Measurements from ENCODE around the gene CNTNAP5.

CNTNAP5 gene

DNA sequence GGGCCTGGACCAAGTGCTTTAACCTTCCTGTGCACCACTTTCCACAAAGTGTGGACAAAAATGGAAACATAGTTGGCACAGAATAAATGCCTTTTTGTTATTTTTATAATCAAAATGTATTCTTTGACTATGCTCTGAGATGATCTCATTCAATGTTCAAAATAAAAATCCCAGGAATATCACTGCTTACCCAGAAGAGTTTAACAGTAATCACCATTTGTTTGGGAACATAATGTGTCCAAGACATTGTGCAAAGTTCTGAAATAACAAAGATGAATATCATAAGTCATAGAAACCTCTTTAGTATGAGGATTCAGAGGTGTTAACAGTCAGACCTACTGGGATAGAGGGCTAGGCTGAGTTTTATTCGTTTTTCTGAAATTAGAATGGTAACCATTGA is 668.1 kb downstream of the CNTNAP5 start:
- no peak for ATAC-seq
- no peak for DNase-seq

DNA sequence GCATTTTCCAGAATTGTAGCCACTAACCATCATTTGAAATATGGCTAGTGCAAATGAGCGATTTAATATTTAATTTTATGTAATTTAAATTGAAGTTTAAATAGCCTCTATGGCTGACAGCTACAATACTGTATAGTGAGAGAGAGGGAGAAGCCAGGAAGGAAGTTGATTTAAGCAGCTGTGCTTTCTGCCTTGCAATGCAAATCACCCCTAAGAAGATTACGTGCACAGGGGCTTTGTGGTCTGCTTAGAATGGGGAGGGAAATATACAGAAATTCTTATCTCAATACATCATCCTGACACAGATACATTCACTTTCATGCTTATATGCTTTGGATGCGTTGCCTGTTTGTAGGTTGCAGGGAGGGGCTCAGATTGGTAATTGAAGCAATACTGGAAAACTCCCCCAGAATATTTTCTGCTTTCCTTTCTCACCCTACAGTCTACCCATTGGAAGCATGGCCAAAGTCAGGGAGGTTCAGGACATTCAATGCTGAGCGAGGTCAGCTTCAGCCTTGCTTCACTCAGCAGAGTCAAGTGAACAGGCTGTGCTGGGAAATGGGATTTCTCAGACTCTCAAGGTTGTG is 674.0 kb downstream of the CNTNAP5 start:
- DNase-seq = no peak
- no peak for ATAC-seq

DNA sequence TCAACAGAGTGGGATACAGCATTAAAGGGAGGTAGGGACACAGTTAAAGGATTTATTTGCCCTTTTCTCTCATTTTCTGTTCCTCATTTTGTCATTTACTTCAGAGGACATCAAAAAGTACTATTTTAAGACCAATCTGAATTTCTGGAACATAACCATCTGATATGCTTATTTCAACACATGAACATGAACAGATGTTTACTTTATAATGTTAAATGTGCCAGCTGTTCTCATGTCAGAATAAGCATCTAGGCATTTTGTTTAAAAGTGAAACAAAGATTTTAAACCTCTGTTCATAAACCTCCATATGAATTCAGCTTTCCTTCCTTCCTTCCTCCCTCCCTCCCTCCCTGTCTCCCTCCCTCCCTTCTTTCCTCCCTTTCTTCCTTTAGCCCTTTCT is 677.7 kb downstream of the CNTNAP5 start:
- no peak for DNase-seq

DNA sequence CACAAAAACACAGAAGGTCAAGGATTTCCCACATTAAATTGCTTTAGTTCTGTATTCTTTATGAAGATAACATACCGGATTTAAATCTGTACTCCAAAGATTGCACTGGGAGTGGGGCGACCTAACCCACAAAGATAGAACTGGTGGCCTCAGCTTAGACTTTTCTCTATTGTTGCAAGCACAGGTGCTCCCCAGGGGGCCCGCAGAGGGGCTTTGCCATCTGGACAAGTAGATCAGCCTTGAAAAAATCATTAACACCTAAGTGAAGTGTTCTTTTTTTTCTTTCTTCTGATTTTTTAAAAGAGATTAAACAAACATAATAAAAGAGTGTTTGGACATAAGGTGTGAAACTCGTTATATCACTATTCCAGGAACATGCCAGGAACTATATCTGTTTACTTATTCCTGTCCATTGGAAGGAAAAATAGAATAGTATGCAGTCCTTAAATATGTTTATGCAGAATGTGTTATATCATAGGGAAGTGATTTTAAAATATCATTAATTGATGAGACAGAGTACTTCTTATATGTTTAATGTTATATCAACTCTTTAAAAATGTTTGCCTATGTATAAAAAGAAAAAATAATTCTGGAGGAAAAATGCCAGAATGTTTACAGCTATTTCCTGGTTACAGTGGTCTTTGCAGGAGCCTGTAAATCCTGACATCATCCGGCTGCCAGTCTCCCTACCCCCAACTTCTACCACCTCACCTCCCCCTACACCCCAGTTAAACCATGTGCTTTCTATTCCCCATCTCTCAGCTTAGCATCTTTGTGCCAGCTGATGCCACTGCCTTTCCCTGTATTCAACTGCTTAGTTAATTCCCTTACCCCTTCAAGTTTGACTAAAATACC is 679.2 kb downstream of the CNTNAP5 start:
- DNase-seq = no peak
- ATAC-seq = no peak

More for the DNA sequence above, 677.7 kb downstream of the CNTNAP5 start:
- ATAC-seq = no peak

DNA sequence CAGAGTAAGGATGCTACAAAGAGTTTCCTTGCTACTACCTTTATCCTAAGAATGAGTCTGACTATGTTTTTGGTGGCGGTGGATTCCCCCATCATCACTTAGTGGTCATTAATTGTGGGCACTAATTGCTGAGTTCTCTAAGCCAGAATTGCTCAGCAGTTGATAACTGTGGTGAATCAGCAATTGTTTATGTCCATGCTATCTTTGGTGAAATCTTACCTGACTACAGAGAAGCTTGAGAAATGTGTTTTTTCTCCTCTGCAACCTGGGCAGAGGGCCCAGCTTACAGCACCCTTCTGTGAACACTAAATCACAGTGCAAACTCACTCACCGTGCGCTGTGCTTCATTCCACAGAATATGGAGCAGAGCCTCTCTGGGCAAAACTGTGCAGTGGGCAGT is 683.6 kb downstream of the CNTNAP5 start:
- no peak for ATAC-seq
- no peak for DNase-seq

DNA sequence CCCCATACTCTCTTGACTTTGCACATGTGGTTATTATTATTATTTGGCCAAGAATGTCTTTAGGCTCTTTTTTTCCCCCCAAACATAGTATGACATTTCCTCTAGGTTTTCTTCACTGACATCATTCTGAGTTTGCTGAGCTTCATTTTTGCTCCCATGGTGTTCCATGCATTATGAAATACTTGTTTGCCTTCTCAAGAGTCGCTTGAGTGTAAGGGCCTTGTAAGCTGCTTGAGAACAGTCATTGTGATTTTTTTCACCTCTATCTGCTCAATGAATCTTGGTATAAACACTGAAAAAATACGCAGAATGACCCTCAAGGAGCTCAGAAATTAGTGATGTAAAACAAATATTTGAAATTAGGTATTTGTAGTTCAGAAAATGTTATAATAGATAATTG is 688.9 kb downstream of the CNTNAP5 start:
- ATAC-seq (no peak), DNase-seq (no peak)

DNA sequence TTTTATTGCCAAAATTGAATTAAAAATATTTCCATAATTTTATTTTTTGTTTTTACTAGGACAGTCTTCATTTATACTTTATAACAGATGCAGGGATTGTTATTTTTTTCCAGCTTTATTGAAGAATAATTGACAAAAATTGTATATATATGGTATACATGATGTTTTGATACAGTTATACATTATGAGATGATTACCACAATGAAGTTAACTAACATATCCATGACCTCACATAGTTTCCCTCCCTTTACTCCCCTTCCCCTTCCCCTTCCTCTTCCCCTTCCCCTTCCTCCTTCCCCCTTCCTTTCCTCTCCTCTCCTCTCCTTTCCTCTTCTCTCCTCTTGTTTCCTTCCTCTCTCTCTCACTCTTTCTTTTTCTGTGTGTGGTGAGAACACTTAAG is 700.1 kb downstream of the CNTNAP5 start:
- DNase-seq = no peak
- no peak for ATAC-seq

DNA sequence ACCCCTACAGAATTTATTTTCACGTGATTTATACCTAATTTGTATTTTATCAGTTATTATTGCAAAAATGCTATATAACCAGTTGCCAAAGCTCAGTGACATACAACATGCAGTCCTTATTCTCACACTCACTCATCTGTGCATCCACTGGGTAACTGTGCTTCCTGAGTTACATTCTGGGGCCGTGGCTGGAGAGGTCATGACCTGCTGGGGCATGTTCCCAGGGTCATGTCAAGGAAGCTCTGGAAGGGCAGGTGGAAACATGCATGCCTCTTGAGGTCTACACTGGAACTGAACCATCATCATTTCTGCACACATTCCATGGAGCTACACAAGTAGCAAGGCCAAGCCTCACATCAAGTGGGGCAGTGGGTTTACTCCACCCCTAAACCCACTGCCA is 715.5 kb downstream of the CNTNAP5 start:
- ATAC-seq (no peak), DNase-seq (no peak)

DNA sequence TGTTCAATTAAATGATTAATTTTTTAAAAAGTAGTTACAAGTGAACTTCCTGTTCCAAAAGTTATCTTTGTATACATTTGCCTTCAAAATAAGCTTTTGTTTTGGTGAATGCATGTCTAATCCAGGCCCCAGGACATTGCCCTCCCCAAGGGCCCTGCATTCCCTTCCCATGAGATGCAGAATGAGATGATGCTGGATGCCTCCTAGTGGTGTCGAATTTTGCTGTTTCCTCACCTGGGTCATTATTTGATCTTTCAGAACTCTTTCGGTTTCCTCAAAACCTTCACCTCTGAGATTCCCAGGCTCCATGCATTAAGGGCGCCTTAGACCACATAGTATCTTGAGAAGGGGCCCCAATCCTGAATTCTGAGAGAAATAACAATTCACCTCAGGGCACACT is 728.8 kb downstream of the CNTNAP5 start:
- DNase-seq = no peak
- no peak for ATAC-seq

DNA sequence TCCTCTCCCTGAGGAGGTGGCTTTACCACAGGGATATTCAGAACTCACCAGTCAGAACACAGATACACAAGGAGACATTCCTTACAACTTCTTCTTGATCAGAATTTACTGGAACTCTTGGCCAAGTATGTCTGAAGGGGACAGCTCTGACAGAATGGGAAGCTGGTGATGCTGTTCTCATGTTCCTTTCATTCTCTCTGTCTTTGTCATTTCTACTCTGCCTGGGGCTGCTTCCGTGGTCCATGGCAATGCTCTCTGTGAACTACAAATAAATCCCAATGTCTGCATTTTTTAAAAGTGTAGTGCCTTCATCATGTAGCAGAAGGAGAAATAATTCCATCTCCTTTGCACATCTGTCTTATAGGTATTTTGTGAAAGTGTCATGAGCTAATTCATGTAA is 730.3 kb downstream of the CNTNAP5 start:
- ATAC-seq (no peak), DNase-seq (no peak)

DNA sequence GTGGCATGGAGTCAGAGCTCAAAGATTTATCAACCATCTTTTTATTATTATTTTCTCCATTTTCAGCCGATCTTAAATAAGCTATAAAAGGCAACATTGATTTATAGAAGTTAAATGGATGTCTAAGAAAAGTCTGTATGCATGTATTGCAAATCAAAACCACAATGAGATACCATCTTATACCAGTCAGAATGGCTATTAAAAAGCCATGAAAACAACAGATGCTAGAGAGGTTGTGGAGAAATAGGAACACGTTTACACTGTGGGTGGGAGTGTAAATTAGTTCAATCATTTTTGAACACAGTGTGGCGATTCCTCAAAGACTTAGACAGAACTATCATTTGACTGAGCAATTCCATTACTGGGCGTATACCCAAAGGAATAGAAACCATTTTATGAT is 731.0 kb downstream of the CNTNAP5 start:
- DNase-seq (no peak), ATAC-seq (no peak)

DNA sequence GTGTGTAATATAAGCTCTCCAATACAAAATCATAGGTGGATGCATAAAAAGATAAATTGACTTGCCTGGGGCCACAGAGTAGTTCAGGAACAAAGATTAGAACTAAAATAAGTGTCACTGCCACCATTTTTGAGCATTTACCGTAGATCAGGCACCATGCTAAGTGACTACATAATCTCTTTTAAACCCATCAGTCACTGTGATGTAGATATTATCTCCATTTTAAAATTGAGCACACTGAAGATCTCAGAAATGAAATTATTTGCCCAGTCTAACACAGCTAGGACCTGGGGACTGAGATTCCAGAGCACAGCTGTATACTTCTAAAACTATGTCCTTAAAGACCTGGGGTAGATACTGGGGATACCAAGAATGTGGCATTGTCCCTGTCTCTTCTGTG is 737.3 kb downstream of the CNTNAP5 start:
- no peak for ATAC-seq
- no peak for DNase-seq

DNA sequence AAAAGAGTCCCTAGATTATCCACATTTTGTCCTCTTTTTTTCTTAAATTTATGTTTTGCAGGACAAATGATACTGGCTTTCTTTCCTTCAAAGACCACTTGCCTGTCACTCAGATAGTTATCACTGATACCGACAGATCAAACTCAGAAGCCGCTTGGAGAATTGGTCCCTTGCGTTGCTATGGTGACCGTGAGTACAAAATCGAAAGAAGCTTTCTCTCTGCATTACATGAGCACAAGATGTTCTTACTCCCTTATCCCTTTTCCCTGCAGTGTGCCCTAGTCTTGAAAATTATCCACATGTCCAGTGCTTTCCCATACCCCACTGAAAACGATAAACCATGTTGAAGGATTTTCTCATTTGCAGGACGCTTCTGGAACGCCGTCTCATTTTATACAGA is 738.5 kb downstream of the CNTNAP5 start:
- ATAC-seq (no peak), DNase-seq (no peak)

DNA sequence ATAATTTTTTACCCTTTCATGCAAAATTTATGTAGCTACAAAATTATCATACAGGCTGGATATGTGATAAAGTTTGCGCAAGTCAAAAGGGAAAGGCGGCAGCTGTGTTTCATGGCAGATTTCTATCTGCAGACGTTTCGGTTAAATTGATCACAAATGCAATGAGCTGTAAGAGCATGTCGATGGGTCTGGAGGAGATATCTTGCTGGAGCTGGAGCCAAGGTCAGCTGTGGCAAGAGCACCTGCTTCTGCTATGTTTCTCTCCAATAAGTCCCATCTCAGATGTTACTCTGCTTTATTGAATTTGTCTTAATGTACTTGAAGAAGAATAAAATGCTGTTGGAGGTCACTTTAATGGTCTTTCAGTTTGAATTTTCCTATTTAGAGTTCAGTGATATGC is 749.7 kb downstream of the CNTNAP5 start:
- DNase-seq = no peak
- no peak for ATAC-seq

DNA sequence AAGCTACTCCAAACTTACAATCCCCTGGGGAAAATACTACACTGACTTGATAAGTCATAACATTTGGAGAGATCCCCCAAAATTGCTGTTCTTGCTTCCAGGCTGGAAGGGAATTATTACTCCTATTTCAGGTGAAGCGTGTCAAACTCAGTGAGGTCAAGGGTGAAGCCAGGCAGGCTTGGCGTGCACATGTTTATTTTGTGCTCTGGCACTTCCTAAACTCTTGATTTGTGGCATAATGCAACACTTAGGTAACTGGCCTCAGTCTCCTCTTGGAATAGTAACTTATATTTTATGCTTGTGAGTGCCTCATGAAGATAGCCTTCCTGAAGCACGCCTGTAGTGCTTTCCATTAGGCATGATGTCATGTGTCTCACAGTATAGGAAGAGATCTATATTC is 751.2 kb downstream of the CNTNAP5 start:
- no peak for ATAC-seq
- DNase-seq = no peak

DNA sequence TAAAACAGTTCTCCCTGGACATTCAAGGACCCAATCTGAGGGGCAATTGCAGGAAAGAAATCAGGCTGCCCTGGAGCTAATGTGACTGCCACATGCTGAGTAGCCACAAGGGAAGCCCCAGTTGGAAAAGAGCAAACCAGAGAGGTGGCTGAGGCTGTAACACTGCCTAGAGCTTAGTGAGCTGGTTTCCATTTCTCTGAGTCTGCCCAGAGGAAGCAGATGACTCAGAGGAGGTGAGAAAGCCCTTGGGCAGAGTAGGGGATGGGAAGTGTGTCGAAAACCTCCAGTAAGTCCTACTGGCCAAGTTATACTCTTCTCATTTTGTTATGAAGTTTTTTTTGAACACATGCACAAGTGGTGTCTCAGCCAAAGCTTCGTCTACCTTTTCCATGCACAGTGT is 753.0 kb downstream of the CNTNAP5 start:
- ATAC-seq = no peak
- no peak for DNase-seq

DNA sequence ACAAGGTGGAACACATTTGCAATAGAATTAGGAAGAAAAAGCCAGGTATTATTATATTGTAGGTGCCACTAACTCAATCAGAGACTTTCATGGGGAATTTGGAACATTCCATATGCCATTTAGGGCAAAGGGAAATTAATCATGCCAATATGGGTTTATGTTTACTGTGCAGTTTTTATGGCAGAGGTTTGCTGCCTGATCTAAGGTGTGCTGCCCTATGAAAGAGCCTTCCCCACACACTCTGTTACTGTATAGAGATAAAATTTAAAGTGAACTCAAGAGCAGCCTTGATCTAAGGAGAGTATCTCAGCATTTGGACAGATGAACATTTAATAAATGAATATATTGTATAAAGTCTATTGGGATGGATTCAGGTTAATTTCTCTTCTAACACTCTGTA is 771.6 kb downstream of the CNTNAP5 start:
- ATAC-seq (no peak), DNase-seq (no peak)

DNA sequence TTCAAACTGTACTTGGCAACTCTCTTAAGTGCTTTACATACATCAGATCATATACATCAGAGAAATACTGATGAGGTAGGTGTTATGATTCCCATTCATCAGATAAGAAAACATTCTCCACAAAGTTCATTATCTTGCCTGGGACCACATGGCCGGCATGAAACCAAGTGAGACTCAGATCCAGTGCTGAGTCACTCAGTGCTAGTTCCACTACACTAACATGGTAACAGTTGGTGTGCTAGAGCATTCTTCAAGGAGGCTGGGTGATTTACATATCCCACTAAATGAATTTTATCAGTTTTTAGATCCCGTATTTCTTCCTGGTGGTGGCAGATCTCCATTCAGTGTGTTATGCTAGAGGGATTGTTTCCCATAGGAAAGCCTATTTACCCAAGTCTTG is 772.0 kb downstream of the CNTNAP5 start:
- DNase-seq (no peak), ATAC-seq (no peak)

DNA sequence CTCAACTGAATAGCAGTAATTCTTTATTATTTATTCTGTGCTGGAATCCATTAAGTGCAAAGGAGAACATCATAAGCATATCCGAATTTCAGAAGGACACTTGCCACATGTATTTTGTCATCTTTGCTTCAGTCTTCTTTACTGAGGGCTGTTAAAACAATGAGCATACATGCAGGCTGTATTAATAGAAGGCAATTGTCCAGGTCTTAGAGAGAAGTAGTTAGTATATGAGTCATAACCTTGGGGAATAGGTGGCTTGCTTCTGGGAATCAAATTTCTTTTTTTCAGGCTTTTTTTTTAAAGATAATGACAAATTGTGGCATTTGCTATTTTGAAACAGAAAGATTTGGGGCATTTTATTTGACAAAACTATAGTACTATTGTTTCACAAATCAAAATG is 773.5 kb downstream of the CNTNAP5 start:
- ATAC-seq = no peak
- no peak for DNase-seq

DNA sequence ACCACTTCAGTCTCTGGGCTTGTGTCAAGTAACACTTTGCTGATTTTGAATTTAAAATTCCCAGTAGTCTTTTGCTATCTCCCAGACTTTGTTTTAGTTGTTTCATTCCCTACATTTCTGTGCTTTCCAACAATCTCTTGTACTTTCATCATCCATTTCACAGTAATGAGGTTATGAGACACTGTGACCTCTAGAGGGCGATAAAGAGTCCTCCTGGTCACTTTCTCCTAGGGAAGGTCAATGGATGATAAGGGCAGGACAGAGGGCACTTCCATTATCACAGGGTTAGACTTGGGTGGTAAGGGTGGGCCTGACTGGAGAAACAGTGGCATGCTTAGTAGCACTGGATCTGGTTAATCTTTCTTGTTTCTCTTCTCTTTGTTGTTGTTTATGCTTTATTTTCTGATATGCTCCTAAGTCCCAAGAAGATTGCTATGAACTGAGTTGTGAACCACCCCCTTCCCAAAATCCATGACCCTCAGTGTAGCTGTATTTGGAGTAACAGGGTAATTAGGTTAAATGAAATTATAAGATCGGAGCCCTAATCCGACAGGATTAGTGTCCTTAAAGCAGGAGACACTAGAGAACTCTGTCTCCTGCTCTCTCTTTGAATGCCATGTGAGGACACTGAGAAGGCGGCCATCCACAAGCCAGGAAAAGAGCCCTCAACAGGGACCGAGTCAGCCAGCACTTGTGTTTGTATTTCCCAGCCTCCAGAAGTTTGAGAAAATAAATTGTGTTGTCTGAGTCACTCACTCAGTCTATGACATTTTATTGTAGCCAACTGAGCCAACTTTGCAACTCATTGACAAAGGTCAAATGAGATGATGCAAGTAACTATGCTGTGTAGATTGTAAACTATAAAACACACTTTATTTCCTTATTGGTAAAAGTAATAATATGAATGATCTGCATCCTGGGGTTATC is 779.2 kb downstream of the CNTNAP5 start:
- no peak for ATAC-seq
- no peak for DNase-seq

DNA sequence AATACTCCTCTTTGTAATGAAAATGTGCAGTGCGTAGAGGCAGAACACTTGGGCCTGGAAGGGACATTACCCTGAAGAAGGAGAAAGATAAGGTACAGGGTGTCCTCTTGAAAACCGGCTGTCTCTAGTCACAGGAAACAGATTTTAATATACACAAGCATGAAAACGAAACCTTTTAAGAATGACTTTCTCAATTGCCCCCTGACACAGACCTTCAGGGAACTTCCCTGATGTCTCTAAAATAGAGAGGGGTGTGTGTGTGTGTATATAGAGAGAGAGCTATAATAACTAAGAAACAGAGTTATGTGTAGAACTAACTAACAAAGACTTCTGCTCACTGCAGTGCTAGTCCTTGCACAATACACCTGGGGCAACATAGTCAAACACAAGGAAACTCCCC is 780.0 kb downstream of the CNTNAP5 start:
- ATAC-seq = no peak
- no peak for DNase-seq

DNA sequence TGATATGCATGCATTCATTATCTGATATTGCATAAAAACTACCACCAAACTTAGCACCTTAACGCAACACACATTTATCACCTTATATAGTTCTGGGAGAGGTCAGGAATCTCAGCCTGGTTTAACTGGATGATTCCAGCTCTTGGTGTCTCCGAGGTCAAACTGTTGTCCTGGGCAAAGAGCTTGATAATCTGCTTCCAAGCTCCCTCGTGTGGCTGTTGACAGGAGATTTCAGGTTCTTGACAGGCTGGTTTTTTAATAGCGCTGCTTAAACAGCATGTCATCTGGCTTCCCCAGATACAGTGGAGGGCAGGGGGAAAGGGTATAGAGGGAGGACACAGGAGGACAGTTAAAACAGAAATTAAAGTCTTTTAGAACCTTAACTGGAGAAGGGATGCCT is 785.0 kb downstream of the CNTNAP5 start:
- ATAC-seq = no peak
- no peak for DNase-seq

Measured in stimulated activated naive CD8-positive, alpha-beta T cell treated with anti-CD3 and anti-CD28 coated beads, Interleukin-15, Interleukin-2, amounts not matched to agents 100 U/mL and 50 U/mL, for 24 hours (primary cell).